Activated naive CD8-positive, alpha-beta T cell treated with anti-CD3 and anti-CD28 coated beads, Interleukin-2, amount 50 U/mL, for 24 hours (primary cell): ENCODE data around the gene BAD.
"Not testable (repeated sequence)": the region's sequence is repeated elsewhere in the genome, so short reads cannot be mapped to it uniquely, and the experiment has no call there.

Source experiments
- ATAC-seq: fragments of 150-1000 bp; cut with Tn5 transposase; one replicate; pipeline ENCODE4 v1.10.0; 2021
- DNase-seq: peaks from one replicate; pipeline ENCODE4 v3.0.0; 2021
- H3K27ac Mint-ChIP-seq: one replicate; pipeline ENCODE4 v1.8.0; 2021; ENCODE audit warnings: mild to moderate bottlenecking, mixed read lengths
- H3K27me3 Mint-ChIP-seq: one replicate; pipeline ENCODE4 v1.8.0; 2021; ENCODE audit warnings: mixed read lengths
- H3K36me3 Mint-ChIP-seq: one replicate; pipeline ENCODE4 v1.8.0; 2021; ENCODE audit warnings: low read depth, mixed read lengths
- H3K4me1 Mint-ChIP-seq: one replicate; pipeline ENCODE4 v1.8.0; 2021; ENCODE audit warnings: mixed read lengths
- H3K4me3 Mint-ChIP-seq: one replicate; pipeline ENCODE4 v1.8.0; 2021; ENCODE audit warnings: mild to moderate bottlenecking, moderate library complexity, mixed read lengths
- H3K9me3 Mint-ChIP-seq: one replicate; pipeline ENCODE4 v1.8.0; 2021; ENCODE audit warnings: mixed read lengths

BAD gene

DNA sequence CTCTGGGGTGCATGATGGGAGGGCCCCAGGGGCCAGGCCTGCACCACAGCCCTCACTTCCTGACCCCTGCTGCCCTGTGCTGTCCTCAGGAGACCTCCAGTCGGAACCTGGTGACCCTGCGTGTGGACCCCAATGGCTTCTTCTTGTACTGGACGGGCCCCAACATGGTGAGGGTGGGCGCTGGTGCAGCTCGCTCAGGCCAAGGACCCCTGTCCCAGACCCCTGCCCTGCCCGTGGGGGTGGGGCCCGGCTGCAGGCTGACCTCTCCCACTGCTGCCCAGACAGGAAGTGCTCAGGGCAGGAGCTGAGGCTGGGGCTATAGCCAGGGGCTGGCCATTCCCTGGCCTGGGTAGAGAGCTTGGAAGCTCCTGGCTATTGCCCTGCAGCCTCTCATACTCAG is 30.1 kb downstream of the BAD start:
- no peak for DNase-seq
- H3K4me1 Mint-ChIP-seq, result peaks cover 14% of the 10 kb centered on the region
- H3K27ac Mint-ChIP-seq, result no peak overlapping the region
- no peaks in the 10 kb centered on the region for H3K9me3 Mint-ChIP-seq
- H3K27me3 Mint-ChIP-seq, result no peaks in the 10 kb centered on the region
- H3K36me3 Mint-ChIP-seq, result no peaks in the 10 kb centered on the region
- ATAC-seq, result no peak
- H3K4me3 Mint-ChIP-seq, result no peak overlapping the region

GRCh38 chr11:64253481-64253880 is 31.0 kb downstream of the BAD start:
- Mint-ChIP-seq H3K27ac (no peak overlapping the region), H3K27me3 (no peaks in the 10 kb centered on the region), H3K36me3 (no peaks in the 10 kb centered on the region), H3K4me3 (no peak overlapping the region), H3K9me3 (no peaks in the 10 kb centered on the region), H3K4me1 (peaks cover 14% of the 10 kb centered on the region)
- ATAC-seq (no peak), DNase-seq (no peak)

- no peak overlapping the region for H3K27ac Mint-ChIP-seq
Observed at GRCh38 chr11:64253043-64253442, 31.4 kb downstream of the BAD start.

GRCh38 chr11:64252003-64252872 is 32.2 kb downstream of the BAD start:
- no peak for ATAC-seq
- H3K4me3 Mint-ChIP-seq, result peak overlapping the region; percentile 84
- H3K9me3 Mint-ChIP-seq, result no peaks in the 10 kb centered on the region
- H3K4me1 Mint-ChIP-seq, result peaks cover 18% of the 10 kb centered on the region
- H3K27me3 Mint-ChIP-seq, result no peaks in the 10 kb centered on the region
- DNase-seq, result no peak
- no peaks in the 10 kb centered on the region for H3K36me3 Mint-ChIP-seq
- H3K27ac Mint-ChIP-seq, result no peak overlapping the region

More at GRCh38 chr11:64253043-64253442, 31.4 kb downstream of the BAD start:
- Mint-ChIP-seq H3K4me3 (no peak overlapping the region), H3K36me3 (no peaks in the 10 kb centered on the region), H3K9me3 (no peaks in the 10 kb centered on the region), H3K4me1 (peaks cover 15% of the 10 kb centered on the region), H3K27me3 (no peaks in the 10 kb centered on the region)
- ATAC-seq, result no peak
- no peak for DNase-seq

- ATAC-seq (no peak), DNase-seq (no peak)
- Mint-ChIP-seq H3K4me3 (peak overlapping the region; percentile 84), H3K27me3 (no peaks in the 10 kb centered on the region), H3K27ac (no peak overlapping the region), H3K36me3 (no peaks in the 10 kb centered on the region), H3K4me1 (peaks cover 22% of the 10 kb centered on the region), H3K9me3 (no peaks in the 10 kb centered on the region)
Observed at GRCh38 chr11:64251753-64252002, 32.8 kb downstream of the BAD start.

DNA sequence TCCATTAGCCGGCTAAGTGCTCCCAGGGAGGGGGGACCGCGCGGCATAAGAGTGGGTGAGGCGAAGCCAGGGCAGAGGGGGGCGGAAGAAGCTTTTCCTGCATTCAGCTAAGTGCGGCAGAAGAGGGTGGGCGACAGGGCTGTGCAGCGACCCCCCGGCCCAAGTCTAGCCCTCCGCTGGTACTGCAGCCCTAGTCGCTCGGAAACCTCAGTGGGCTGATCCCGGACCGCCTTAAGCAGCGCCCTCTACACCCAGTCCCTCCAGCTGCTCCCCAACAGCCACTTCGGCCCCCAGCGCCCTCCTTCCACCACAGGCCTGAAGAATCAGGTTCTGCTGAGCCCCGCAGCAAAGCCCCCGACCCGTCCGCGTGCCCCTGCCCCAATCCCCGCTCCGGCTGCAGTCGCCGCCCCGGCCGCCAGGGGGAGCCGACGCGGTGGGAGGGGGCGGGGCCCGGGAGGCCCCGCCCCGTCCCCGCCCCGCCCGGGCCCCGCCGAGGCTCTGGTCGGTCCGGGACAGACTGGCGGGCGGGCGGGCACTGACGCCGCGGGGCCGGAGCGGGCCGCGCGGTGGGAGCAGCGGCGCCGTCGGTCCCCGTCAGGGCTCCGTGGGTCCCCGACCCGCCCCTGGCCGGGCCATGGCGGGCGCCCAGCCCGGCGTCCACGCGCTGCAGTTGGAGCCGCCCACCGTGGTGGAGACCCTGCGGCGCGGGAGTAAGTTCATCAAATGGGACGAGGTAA is 33.3 kb downstream of the BAD start, which contains the start of gene PLCB3:
TSS of gene PLCB3 (plus strand) at position 515 of the 737 bp plus-strand sequence. CDS start at position 635, 120 bp downstream.
- Mint-ChIP-seq H3K27ac (no peak within 1 kb of the TSS), H3K4me1 (peaks cover 22% of the 10 kb centered on the region), H3K27me3 (no peaks in the 10 kb centered on the region), H3K36me3 (no peaks in the 10 kb centered on the region), H3K9me3 (no peaks in the 10 kb centered on the region), H3K4me3 (peak within 1 kb of the TSS; percentile 84)
- ATAC-seq (peak; percentile 61), DNase-seq (peak; percentile 70)

- Mint-ChIP-seq H3K4me1 (peaks cover 22% of the 10 kb centered on the region), H3K27me3 (no peaks in the 10 kb centered on the region), H3K9me3 (no peaks in the 10 kb centered on the region), H3K36me3 (peaks cover 1% of the 10 kb centered on the region), H3K4me3 (no peak overlapping the region), H3K27ac (no peak overlapping the region)
- DNase-seq (no peak), ATAC-seq (peak; percentile 2)
Observed at GRCh38 chr11:64250415-64251015, 34.0 kb downstream of the BAD start.

DNA sequence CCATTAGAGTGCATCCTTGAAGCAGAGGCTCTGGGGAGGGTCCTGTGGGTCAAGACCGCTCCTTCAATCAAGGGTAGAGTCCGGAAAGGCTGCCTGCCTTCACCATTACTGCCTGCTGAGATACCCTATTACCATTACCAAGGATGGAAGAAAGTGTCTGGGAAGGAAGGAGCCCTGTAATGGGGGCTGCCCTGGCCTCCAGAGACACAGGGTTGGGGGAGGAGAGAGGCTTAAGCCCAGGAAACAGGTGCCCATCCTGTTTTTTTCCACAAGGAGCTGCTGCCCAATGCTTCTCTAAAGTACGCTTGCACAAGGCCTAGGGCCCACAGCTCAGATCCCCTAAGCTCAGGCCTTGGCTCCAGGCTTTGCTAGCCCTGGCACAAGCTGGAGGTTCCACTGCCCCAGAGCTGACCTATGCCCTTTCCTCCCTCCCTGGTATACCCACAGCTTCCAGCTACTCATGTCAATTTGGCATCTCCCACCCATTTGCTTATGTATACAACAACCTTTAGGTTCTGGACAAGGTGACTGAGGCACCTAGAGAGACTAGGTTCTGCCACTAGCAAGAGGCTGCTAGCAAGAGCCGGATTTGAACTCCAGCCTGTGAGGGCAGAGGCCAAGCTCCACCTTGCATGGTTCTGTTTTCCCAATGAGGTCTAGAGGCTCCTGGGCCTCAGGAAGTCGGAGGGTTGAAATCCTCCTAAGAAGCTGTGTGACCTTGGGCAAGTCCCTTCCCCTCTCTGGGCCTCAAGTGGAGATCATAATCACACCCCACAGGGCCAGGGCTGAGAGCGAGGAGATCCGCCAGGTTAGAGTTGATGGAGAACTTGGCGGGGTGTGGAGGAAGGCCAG is 34.7 kb downstream of the BAD start:
- Mint-ChIP-seq H3K27ac (no peak overlapping the region), H3K4me1 (peaks cover 22% of the 10 kb centered on the region)

GRCh38 chr11:64249038-64249437 is 35.4 kb downstream of the BAD start:
- H3K27me3 Mint-ChIP-seq, result no peaks in the 10 kb centered on the region
- no peaks in the 10 kb centered on the region for H3K9me3 Mint-ChIP-seq
- H3K4me3 Mint-ChIP-seq, result no peak overlapping the region
- H3K36me3 Mint-ChIP-seq, result peaks cover 1% of the 10 kb centered on the region
- DNase-seq (no peak), ATAC-seq (no peak)
- peaks cover 25% of the 10 kb centered on the region for H3K4me1 Mint-ChIP-seq
- no peak overlapping the region for H3K27ac Mint-ChIP-seq

More for the DNA sequence above, 34.7 kb downstream of the BAD start:
- DNase-seq (no peak), ATAC-seq (no peak)
- Mint-ChIP-seq H3K36me3 (peaks cover 1% of the 10 kb centered on the region), H3K27me3 (no peaks in the 10 kb centered on the region), H3K9me3 (no peaks in the 10 kb centered on the region), H3K4me3 (no peak overlapping the region)

GRCh38 chr11:64248578-64248977 is 35.9 kb downstream of the BAD start:
- no peak overlapping the region for H3K4me3 Mint-ChIP-seq
- no peak for DNase-seq
- H3K27me3 Mint-ChIP-seq, result no peaks in the 10 kb centered on the region
- peaks cover 29% of the 10 kb centered on the region for H3K4me1 Mint-ChIP-seq
- ATAC-seq, result no peak
- no peaks in the 10 kb centered on the region for H3K9me3 Mint-ChIP-seq
- H3K27ac Mint-ChIP-seq, result no peak overlapping the region
- peaks cover 5% of the 10 kb centered on the region for H3K36me3 Mint-ChIP-seq

- no peaks in the 10 kb centered on the region for H3K27me3 Mint-ChIP-seq
- H3K4me3 Mint-ChIP-seq, result peak overlapping the region; percentile 83
- no peak for ATAC-seq
- DNase-seq, result no peak
- peaks cover 35% of the 10 kb centered on the region for H3K4me1 Mint-ChIP-seq
- H3K27ac Mint-ChIP-seq, result peak overlapping the region; percentile 71
- no peaks in the 10 kb centered on the region for H3K9me3 Mint-ChIP-seq
- H3K36me3 Mint-ChIP-seq, result peaks cover 10% of the 10 kb centered on the region
Observed at GRCh38 chr11:64247729-64248531, 36.5 kb downstream of the BAD start.

- DNase-seq (peak; percentile 87), ATAC-seq (peak; percentile 43)
- H3K27ac Mint-ChIP-seq, result peak within 1 kb of the TSS; percentile 96
Observed at GRCh38 chr11:64246871-64247728, 37.4 kb downstream of the BAD start, which contains the start of gene PPP1R14B. Gene PPP1R14B, minus strand, starts transcription at chr11:64246943. Its CDS starts 270 bp downstream, at chr11:64246673.

GRCh38 chr11:64246621-64246870 is 37.9 kb downstream of the BAD start:
- peaks cover 14% of the 10 kb centered on the region for H3K36me3 Mint-ChIP-seq
- not testable (repeated sequence) for H3K9me3 Mint-ChIP-seq, ATAC-seq

More at GRCh38 chr11:64246871-64247728, 37.4 kb downstream of the BAD start, which contains the start of gene PPP1R14B:
- peaks cover 14% of the 10 kb centered on the region for H3K36me3 Mint-ChIP-seq
- no peaks in the 10 kb centered on the region for H3K9me3 Mint-ChIP-seq
- H3K4me3 Mint-ChIP-seq, result peak within 1 kb of the TSS; percentile 92
- no peaks in the 10 kb centered on the region for H3K27me3 Mint-ChIP-seq
- H3K4me1 Mint-ChIP-seq, result peaks cover 38% of the 10 kb centered on the region

More at GRCh38 chr11:64246621-64246870, 37.9 kb downstream of the BAD start:
- not testable (repeated sequence) for H3K27ac Mint-ChIP-seq, H3K27me3 Mint-ChIP-seq, DNase-seq
- H3K4me1 Mint-ChIP-seq, result peaks cover 34% of the 10 kb centered on the region
- H3K4me3 Mint-ChIP-seq, result peak overlapping the region; percentile 83
